Measurements from ENCODE around the gene SERTAD3.

DNA sequence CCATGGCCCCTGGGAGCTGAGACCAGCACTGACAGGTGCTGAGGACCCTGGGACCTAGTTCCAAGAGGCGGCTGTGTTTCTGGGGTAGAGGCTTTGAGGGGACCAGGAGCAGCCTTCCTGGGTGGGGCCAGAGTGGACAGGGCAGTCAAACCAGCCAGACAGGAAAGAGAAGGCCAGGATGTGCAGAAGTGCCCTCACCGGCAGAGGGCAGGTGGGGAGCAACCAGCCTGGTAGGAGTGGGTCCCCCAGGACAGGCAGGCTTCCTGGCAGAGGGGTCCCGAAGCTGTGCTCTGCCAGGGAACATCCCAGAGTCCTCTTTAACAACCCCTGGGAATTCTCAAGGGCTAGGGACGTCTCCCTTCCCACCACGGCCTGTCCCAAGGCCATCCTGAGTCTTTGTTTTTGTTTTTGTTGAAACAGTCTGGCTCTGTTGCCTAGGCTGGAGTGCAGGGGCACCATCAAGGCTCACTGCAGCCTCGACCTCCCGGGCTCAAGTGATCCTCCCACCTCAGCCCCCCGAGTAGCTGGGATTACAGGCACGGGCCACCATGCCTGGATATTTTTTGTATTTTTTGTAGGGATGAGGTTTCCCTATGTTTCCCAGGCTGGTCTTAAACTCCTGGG lies 51.1 kb downstream of the SERTAD3 start:
- TF ChIP-seq POLR2AphosphoS5 (IDR thresholded peaks at IDR 0.05; ENCODE audit: low read depth, low read length) (no peak), CHD2 (IDR thresholded peaks at IDR 0.05; ENCODE audit: low read length, partially characterized antibody) (no peak), SMC3 (IDR thresholded peaks at IDR 0.05; ENCODE audit: low read depth, low read length) (no peak)
- TF ChIP-seq, protein P1, sequence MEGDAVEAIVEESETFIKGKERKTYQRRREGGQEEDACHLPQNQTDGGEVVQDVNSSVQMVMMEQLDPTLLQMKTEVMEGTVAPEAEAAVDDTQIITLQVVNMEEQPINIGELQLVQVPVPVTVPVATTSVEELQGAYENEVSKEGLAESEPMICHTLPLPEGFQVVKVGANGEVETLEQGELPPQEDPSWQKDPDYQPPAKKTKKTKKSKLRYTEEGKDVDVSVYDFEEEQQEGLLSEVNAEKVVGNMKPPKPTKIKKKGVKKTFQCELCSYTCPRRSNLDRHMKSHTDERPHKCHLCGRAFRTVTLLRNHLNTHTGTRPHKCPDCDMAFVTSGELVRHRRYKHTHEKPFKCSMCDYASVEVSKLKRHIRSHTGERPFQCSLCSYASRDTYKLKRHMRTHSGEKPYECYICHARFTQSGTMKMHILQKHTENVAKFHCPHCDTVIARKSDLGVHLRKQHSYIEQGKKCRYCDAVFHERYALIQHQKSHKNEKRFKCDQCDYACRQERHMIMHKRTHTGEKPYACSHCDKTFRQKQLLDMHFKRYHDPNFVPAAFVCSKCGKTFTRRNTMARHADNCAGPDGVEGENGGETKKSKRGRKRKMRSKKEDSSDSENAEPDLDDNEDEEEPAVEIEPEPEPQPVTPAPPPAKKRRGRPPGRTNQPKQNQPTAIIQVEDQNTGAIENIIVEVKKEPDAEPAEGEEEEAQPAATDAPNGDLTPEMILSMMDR (IDR thresholded peaks at IDR 0.05) = no peak

Data from SK-N-SH (cell line).